Osteoblast (primary cell): ENCODE measurements around the gene ACTR10. TPM values are rescaled to one million over a fixed set of nuclear protein-coding genes. Genes with fewer than 3 reads are reported as not detected.

ENCODE experiments used
- DNase-seq: peaks from one replicate; pipeline ENCODE4 v3.0.0; 2011; ENCODE audit warnings: low spot score, mixed read lengths; ENCODE audit not compliant: insufficient read length; ENCODE audit errors: missing footprints
- H2AFZ ChIP-seq: 2 replicates; pipeline ENCODE4 v1.6.0; 2011; ENCODE audit warnings: mild to moderate bottlenecking, low read length
- H3K27ac ChIP-seq: 2 replicates; pipeline ENCODE4 v1.5.1; 2011; ENCODE audit warnings: mild to moderate bottlenecking, low read depth, low read length, moderate library complexity
- H3K27me3 ChIP-seq: 2 replicates; pipeline ENCODE4 v1.6.0; 2012; ENCODE audit warnings: mild to moderate bottlenecking, control low read depth, inconsistent platforms, low read length, moderate library complexity; ENCODE audit not compliant: insufficient read depth
- H3K36me3 ChIP-seq: 2 replicates; pipeline ENCODE4 v1.5.1; 2011; ENCODE audit warnings: mild to moderate bottlenecking, low read length, control low read depth, moderate library complexity; ENCODE audit not compliant: insufficient read depth
- H3K4me1 ChIP-seq: 2 replicates; pipeline ENCODE4 v1.5.1; 2011; ENCODE audit warnings: mild to moderate bottlenecking, low read length, control low read depth, moderate library complexity; ENCODE audit not compliant: insufficient read depth
- H3K4me2 ChIP-seq: 2 replicates; pipeline ENCODE4 v1.6.0; 2011; ENCODE audit warnings: mild to moderate bottlenecking, low read length; ENCODE audit not compliant: insufficient read depth
- H3K4me3 ChIP-seq: fragments of 200-600 bp; sonication (generic); 3 replicates; pipeline ENCODE4 v1.5.1; 2012; ENCODE audit warnings: mild to moderate bottlenecking, low read length, inconsistent platforms; ENCODE audit not compliant: insufficient read depth
- H3K79me2 ChIP-seq: 2 replicates; pipeline ENCODE4 v1.6.0; 2012; ENCODE audit warnings: mild to moderate bottlenecking, low read length, control low read depth, inconsistent platforms; ENCODE audit not compliant: insufficient read depth
- H3K9me3 ChIP-seq: 2 replicates; pipeline ENCODE4 v1.5.1; 2011; ENCODE audit warnings: low read depth, low read length, control low read depth
- H4K20me1 ChIP-seq: 2 replicates; pipeline ENCODE4 v1.6.0; 2012; ENCODE audit warnings: mild to moderate bottlenecking, low read length, control low read depth; ENCODE audit not compliant: insufficient read depth
- CTCF ChIP-seq: IDR thresholded peaks from 2 replicates; pipeline ENCODE4 v1.5.1; 2011; ENCODE audit warnings: mild to moderate bottlenecking, low read depth, low read length, moderate library complexity; ENCODE audit errors: extremely low read depth
- total RNA-seq: library from RNA; depleted of rRNA; stranded (reverse); fragments of >200 nt; gene quantifications from 2 replicates; pipeline ENCODE4 v1.2.3, GENCODE V29; 2012

ACTR10 gene
- total RNA-seq, 1 donor = 63.0 TPM

GRCh38 chr14:58238252-58239243 is 38.6 kb downstream of the ACTR10 start:
- Histone ChIP-seq H4K20me1 (no peaks in the 10 kb centered on the region), H3K4me3 (peak overlapping the region; percentile 72), H3K9me3 (no peaks in the 10 kb centered on the region), H3K36me3 (no peaks in the 10 kb centered on the region), H3K27ac (peak overlapping the region; percentile 42), H3K4me1 (peaks cover 9% of the 10 kb centered on the region), H3K4me2 (peak overlapping the region; percentile 80), H2AFZ (peak overlapping the region; percentile 10), H3K27me3 (no peaks in the 10 kb centered on the region), H3K79me2 (no peaks in the 10 kb centered on the region)
- DNase-seq = no peak
- TF ChIP-seq CTCF = no peak

DNA sequence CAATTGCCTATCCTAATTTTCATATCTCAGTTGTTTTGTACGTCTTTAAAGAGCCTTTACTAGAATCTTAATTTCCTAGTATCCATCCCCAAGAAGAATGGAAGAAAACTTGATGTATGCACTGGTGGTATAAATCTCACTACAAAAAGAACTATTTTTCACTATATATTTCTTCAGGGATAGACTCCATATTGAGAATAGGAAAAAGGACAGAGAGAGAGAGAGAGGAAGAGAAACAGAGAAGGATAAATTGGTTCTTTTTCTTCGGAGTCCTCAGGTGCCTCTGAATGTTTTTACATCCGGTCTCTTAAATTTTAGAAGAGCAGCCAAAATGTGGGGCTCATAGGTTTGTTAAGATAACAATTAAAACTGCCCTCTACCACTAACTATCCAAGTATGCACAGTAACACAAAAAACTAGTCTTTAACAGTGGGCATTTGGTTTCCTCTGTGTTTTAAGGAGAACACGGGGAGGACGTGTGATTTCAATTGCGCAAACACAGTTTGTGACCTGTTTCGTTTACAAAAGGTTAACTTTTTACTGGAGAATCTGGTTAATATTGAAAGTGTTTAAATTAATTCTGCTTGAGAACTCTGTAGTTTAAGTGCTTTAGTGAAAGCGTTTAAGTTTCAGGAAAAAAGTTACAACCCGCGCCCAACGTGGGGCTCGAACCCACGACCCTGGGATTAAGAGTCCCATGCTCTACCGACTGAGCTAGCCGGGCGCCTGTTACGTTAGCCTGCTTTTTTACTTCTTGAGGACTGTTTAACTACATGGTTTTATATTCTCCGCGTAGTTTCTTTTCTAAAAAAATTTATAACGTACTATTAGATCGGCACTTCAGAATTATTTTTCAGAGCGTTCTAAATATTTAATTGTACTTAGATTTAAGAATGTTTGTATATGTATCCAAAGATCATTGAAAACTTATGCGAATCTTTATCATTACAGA is 39.6 kb downstream of the ACTR10 start:
- Histone ChIP-seq H2AFZ (peak overlapping the region; percentile 67), H3K27ac (peak overlapping the region; percentile 42)
- peak; percentile 47 for DNase-seq

GRCh38 chr14:58243790-58244555 is 44.0 kb downstream of the ACTR10 start:
- Histone ChIP-seq H4K20me1 (peaks cover 15% of the 10 kb centered on the region), H3K4me2 (peak overlapping the region; percentile 100), H3K27me3 (no peaks in the 10 kb centered on the region), H3K27ac (peak overlapping the region; percentile 96), H3K36me3 (peaks cover 3% of the 10 kb centered on the region), H3K4me1 (peaks cover 24% of the 10 kb centered on the region), H3K9me3 (no peaks in the 10 kb centered on the region), H3K79me2 (peaks cover 43% of the 10 kb centered on the region), H2AFZ (peak overlapping the region; percentile 90), H3K4me3 (peak overlapping the region; percentile 89)
- no peak for TF ChIP-seq CTCF
- peak; percentile 25 for DNase-seq

More for the DNA sequence above, 39.6 kb downstream of the ACTR10 start:
- Histone ChIP-seq H3K79me2 (no peaks in the 10 kb centered on the region), H4K20me1 (no peaks in the 10 kb centered on the region), H3K4me1 (peaks cover 12% of the 10 kb centered on the region), H3K36me3 (no peaks in the 10 kb centered on the region), H3K4me2 (peak overlapping the region; percentile 80), H3K9me3 (no peaks in the 10 kb centered on the region), H3K4me3 (peak overlapping the region; percentile 72), H3K27me3 (no peaks in the 10 kb centered on the region)
- TF ChIP-seq CTCF = no peak
